ENCODE measurements around the gene PKIG. TPM values are rescaled to one million over a fixed set of nuclear protein-coding genes. Genes with fewer than 3 reads are reported as not detected.

Gene PKIG
- total and polyA plus RNA-seq, 9 of the 15 experiments (the other 6 are each of a cell fraction or from before 2014, with no cell fraction given), result 0.13 to 7.0 (median 4.7) TPM

DNA sequence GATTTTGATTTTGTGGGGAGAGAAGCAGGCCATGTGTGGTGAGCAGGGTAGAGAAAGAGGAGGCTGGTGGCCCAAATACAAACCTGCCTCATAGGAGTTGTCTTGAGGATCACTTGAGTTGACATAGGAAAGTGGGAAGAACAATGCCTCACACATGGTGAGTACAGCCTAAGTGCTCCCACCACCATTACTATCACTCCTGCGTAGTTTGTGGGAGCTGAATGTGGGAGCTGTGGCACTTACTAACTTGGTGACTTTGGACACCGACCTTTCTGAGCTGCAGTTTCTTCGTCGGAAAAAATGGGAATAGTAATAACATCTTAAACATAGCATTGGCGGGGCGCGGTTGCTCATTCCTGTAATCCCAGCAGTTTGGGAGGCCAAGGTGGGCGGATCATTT, 35.0 kb upstream of the PKIG start (continued):
- no peak for TF ChIP-seq HMBOX1 (IDR thresholded peaks at IDR 0.05)
- TF ChIP-seq E2F3 (CRISPR knock-in tag; IDR thresholded peaks at IDR 0.05), result no peak
- no peak for TF ChIP-seq CEBPG (CRISPR knock-in tag; IDR thresholded peaks at IDR 0.05)
- no peak for TF ChIP-seq CEBPG (tag; conservative IDR thresholded peaks at IDR 0.05 in 1 of 2, IDR thresholded peaks at IDR 0.05 in 1 of 2)
- TF ChIP-seq PRDM10 (IDR thresholded peaks at IDR 0.05; ENCODE audit: partially characterized antibody), result no peak
- no peak for TF ChIP-seq IRF9 (tag; IDR thresholded peaks at IDR 0.05)

Data from K562 (cell line).